Caki2 (cell line): ENCODE data around the gene NFKBIB. TPM values are rescaled to one million over a fixed set of nuclear protein-coding genes. Genes with fewer than 3 reads are reported as not detected.
"Not testable (repeated sequence)": the region's sequence is repeated elsewhere in the genome, so short reads cannot be mapped to it uniquely, and the experiment has no call there.

Experiments used
- DNase-seq: peaks from one replicate; pipeline ENCODE4 v3.0.0-alpha.2; 2015; ENCODE audit warnings: low read depth
- in situ Hi-C: cut with HindIII; loops from 2 replicates; pipeline ENCODE4 v1.10.0; 2016; ENCODE audit warnings: low sequenced_read_pairs, low pct_unique_long_range_greater_than_20kb, mixed read lengths
- total RNA-seq: library from RNA; depleted of rRNA; stranded (reverse); fragments of >200 nt; shearing (Covaris generic); gene quantifications from 2 replicates; pipeline ENCODE4 v1.2.3, GENCODE V29; 2014; ENCODE audit warnings: low replicate concordance; rRNA removed

NFKBIB gene
- 48.3 and 50.3 TPM in 2 replicates for total RNA-seq

GRCh38 chr19:38899447-38900201 is at the start of gene NFKBIB, which contains the start of gene SIRT2:
Gene NFKBIB (plus strand): TSS chr19:38899969. CDS start chr19:38900033, 64 bp downstream.
Gene SIRT2 (minus strand): TSS chr19:38899618. CDS start chr19:38899521, 97 bp downstream.
- DNase-seq, result peak; percentile 100
- in situ Hi-C loops, result no loop called here

GRCh38 chr19:38850436-38850975 is 49.3 kb upstream of the NFKBIB start:
- no peak for DNase-seq
- in situ Hi-C loops, result no loop called here

GRCh38 chr19:38850976-38851621 is 48.7 kb upstream of the NFKBIB start:
- no peak for DNase-seq
- in situ Hi-C loops, result no loop called here

- in situ Hi-C loops, result no loop called here
- peak; percentile 95 for DNase-seq
Measured at GRCh38 chr19:38851622-38852230, 48.0 kb upstream of the NFKBIB start.

GRCh38 chr19:38852231-38853044 is 47.3 kb upstream of the NFKBIB start:
- in situ Hi-C loops, result no loop called here
- DNase-seq, result peak; percentile 78

GRCh38 chr19:38853214-38853613 is 46.6 kb upstream of the NFKBIB start:
- no peak for DNase-seq
- in situ Hi-C loops, result no loop called here

GRCh38 chr19:38854961-38855360 is 44.8 kb upstream of the NFKBIB start:
- DNase-seq, in situ Hi-C loops: not testable (repeated sequence)

GRCh38 chr19:38855751-38856150 is 44.0 kb upstream of the NFKBIB start:
- in situ Hi-C loops, DNase-seq: not testable (repeated sequence)

- DNase-seq, result no peak
- in situ Hi-C loops, result no loop called here
Measured at GRCh38 chr19:38856813-38857212, 43.0 kb upstream of the NFKBIB start.

GRCh38 chr19:38859631-38860204 is 40.1 kb upstream of the NFKBIB start:
- DNase-seq, result peak; percentile 69
- in situ Hi-C loops, result not testable (repeated sequence)

GRCh38 chr19:38861368-38861767 is 38.4 kb upstream of the NFKBIB start:
- in situ Hi-C loops, result no loop called here
- no peak for DNase-seq

- in situ Hi-C loops, result no loop called here
Measured at GRCh38 chr19:38862321-38863059, 37.3 kb upstream of the NFKBIB start.

GRCh38 chr19:38867171-38867780 is 32.5 kb upstream of the NFKBIB start:
- in situ Hi-C loops, result no loop called here
- no peak for DNase-seq

More at GRCh38 chr19:38862321-38863059, 37.3 kb upstream of the NFKBIB start:
- DNase-seq, result peak; percentile 90

GRCh38 chr19:38868551-38868950 is 31.2 kb upstream of the NFKBIB start:
- DNase-seq, result no peak
- in situ Hi-C loops, result no loop called here

- DNase-seq, result no peak
- in situ Hi-C loops, result no loop called here
Measured at GRCh38 chr19:38869160-38869835, 30.5 kb upstream of the NFKBIB start.
